Sigmoid colon (tissue), 4 donors: ENCODE measurements around the gene WWC2.

ENCODE experiments used
- POLR2AphosphoS5 ChIP-seq, 4 donors: sonication (generic); formaldehyde crosslinking; IDR thresholded peaks; one replicate each; pipeline ENCODE4 v1.6.1; 2017; ENCODE audit warnings: antibody characterized with exemption in 4 of 4
- TF ChIP-seq, protein P1 (sequence below), 4 experiments: fragments of 450-650 bp in 3 of 4; fragments of 200-600 bp in 1 of 4; IDR thresholded peaks; one replicate each; pipeline ENCODE4 v1.5.1; 2016 to 2019; ENCODE audit warnings: antibody characterized with exemption in 4 of 4, mild to moderate bottlenecking in 3 of 4, moderate library complexity in 2 of 4

DNA sequence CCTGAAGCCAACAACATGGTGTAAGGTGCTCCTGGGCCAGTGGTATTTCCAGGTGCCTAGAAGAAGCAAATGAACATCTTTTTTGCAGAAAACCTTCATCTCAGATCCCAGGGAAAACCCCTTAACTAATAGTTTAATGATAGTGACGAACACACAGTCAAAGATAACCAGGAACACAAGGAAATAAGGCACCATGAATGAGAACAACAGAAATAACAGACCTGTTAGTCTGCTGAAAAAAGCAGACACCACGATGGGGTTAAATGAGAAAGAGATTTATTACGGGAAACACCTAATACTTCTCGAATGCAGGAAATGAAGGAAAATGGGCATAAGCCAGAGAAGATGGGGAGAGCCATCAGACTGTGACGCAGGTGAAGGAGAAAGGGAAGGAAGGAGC, 30.6 kb upstream of the WWC2 start:
- TF ChIP-seq, protein P1, sequence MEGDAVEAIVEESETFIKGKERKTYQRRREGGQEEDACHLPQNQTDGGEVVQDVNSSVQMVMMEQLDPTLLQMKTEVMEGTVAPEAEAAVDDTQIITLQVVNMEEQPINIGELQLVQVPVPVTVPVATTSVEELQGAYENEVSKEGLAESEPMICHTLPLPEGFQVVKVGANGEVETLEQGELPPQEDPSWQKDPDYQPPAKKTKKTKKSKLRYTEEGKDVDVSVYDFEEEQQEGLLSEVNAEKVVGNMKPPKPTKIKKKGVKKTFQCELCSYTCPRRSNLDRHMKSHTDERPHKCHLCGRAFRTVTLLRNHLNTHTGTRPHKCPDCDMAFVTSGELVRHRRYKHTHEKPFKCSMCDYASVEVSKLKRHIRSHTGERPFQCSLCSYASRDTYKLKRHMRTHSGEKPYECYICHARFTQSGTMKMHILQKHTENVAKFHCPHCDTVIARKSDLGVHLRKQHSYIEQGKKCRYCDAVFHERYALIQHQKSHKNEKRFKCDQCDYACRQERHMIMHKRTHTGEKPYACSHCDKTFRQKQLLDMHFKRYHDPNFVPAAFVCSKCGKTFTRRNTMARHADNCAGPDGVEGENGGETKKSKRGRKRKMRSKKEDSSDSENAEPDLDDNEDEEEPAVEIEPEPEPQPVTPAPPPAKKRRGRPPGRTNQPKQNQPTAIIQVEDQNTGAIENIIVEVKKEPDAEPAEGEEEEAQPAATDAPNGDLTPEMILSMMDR (IDR thresholded peaks at IDR 0.05): no peak
- no peak for TF ChIP-seq POLR2AphosphoS5 (IDR thresholded peaks at IDR 0.05)
